Astrocyte (in vitro differentiated cells and primary cell): ENCODE results near the gene DSCAM. TPM values are rescaled to one million over a fixed set of nuclear protein-coding genes. Genes with fewer than 3 reads are reported as not detected.

ENCODE experiments used
- DNase-seq: peaks from one replicate; pipeline ENCODE4 v3.0.0-alpha.2; 2010; ENCODE audit warnings: low read depth
- FAIRE-seq: peaks from 2 replicates; lab custom pipeline; 2011; peaks lifted over from hg19 to GRCh38; lab: Jason Lieb, UNC
- H2AFZ ChIP-seq: 2 replicates; pipeline ENCODE4 v1.6.0; 2012; ENCODE audit warnings: low read depth, low read length, inconsistent platforms
- H3K27ac ChIP-seq: 2 replicates; pipeline ENCODE4 v1.5.1; 2011; ENCODE audit warnings: low read depth, low read length, inconsistent platforms
- H3K27me3 ChIP-seq: 2 replicates; pipeline ENCODE4 v1.6.0; 2011; ENCODE audit warnings: low read length, inconsistent platforms; ENCODE audit not compliant: insufficient read depth
- H3K36me3 ChIP-seq: 2 replicates; pipeline ENCODE4 v1.5.1; 2011; ENCODE audit warnings: low read length, inconsistent platforms; ENCODE audit not compliant: insufficient read depth
- H3K4me1 ChIP-seq: 2 replicates; pipeline ENCODE4 v1.5.1; 2011; ENCODE audit warnings: low read length, inconsistent platforms; ENCODE audit not compliant: insufficient read depth
- H3K4me2 ChIP-seq: 2 replicates; pipeline ENCODE4 v1.6.0; 2012; ENCODE audit warnings: low read length, inconsistent platforms
- H3K4me3 ChIP-seq: 2 replicates; pipeline ENCODE4 v1.5.1; 2011; ENCODE audit warnings: low read depth, mild to moderate bottlenecking, low read length, inconsistent platforms; ENCODE audit not compliant: insufficient read depth
- H3K79me2 ChIP-seq: 2 replicates; pipeline ENCODE4 v1.6.0; 2012; ENCODE audit warnings: mild to moderate bottlenecking, low read length, inconsistent platforms; ENCODE audit not compliant: insufficient read depth
- H3K9ac ChIP-seq: 2 replicates; pipeline ENCODE4 v1.6.0; 2012; ENCODE audit warnings: mild to moderate bottlenecking, low read length, inconsistent platforms
- H3K9me3 ChIP-seq: 2 replicates; pipeline ENCODE4 v1.5.1; 2012; ENCODE audit warnings: low read depth, mild to moderate bottlenecking, low read length, inconsistent platforms; ENCODE audit not compliant: insufficient read depth
- H4K20me1 ChIP-seq: 2 replicates; pipeline ENCODE4 v1.6.0; 2012; ENCODE audit warnings: low read length, inconsistent platforms; ENCODE audit not compliant: insufficient read depth
- H3K27ac Mint-ChIP-seq: one replicate; pipeline ENCODE4 v1.8.0; 2021; ENCODE audit warnings: mild to moderate bottlenecking, mixed read lengths; ENCODE audit not compliant: unreplicated experiment
- H3K27me3 Mint-ChIP-seq: one replicate; pipeline ENCODE4 v1.8.0; 2021; ENCODE audit warnings: low read depth, mixed read lengths; ENCODE audit not compliant: unreplicated experiment
- H3K36me3 Mint-ChIP-seq: one replicate; pipeline ENCODE4 v1.8.0; 2021; ENCODE audit warnings: low read depth, mixed read lengths; ENCODE audit not compliant: unreplicated experiment
- H3K4me1 Mint-ChIP-seq: one replicate; pipeline ENCODE4 v1.8.0; 2021; ENCODE audit warnings: low read depth, mixed read lengths; ENCODE audit not compliant: unreplicated experiment
- H3K4me3 Mint-ChIP-seq: one replicate; pipeline ENCODE4 v1.8.0; 2021; ENCODE audit warnings: mild to moderate bottlenecking, moderate library complexity, mixed read lengths; ENCODE audit not compliant: unreplicated experiment
- H3K9me3 Mint-ChIP-seq: one replicate; pipeline ENCODE4 v1.8.0; 2021; ENCODE audit warnings: mild to moderate bottlenecking, mixed read lengths; ENCODE audit not compliant: unreplicated experiment
- CTCF ChIP-seq: IDR thresholded peaks from 2 replicates; pipeline ENCODE4 v1.5.1; 2011; ENCODE audit warnings: low read depth, mild to moderate bottlenecking, inconsistent platforms, low read length, moderate library complexity; ENCODE audit not compliant: insufficient read depth
- EZH2 ChIP-seq: IDR thresholded peaks from 2 replicates; pipeline ENCODE4 v1.6.1; 2012; ENCODE audit warnings: mild to moderate bottlenecking, low read length, inconsistent platforms; ENCODE audit not compliant: insufficient read depth
- total RNA-seq: library from RNA; stranded (reverse); gene quantifications from 2 replicates; pipeline ENCODE4 v1.2.1, GENCODE V29; 2021

Gene DSCAM
- total RNA-seq, 1 donor from 2014 or later: 0.18 TPM

- Histone ChIP-seq H3K79me2 (no peaks in the 10 kb centered on the region), H3K36me3 (no peaks in the 10 kb centered on the region), H4K20me1 (no peaks in the 10 kb centered on the region), H3K4me3 (no peak overlapping the region), H2AFZ (no peak overlapping the region), H3K4me2 (no peak overlapping the region), H3K4me1 (no peaks in the 10 kb centered on the region), H3K27ac (no peak overlapping the region), H3K9ac (no peak overlapping the region), H3K27me3 (no peaks in the 10 kb centered on the region), H3K9me3 (no peaks in the 10 kb centered on the region)
- no peaks in the 10 kb centered on the region for H3K4me1 Mint-ChIP-seq
- no peak overlapping the region for H3K27ac Mint-ChIP-seq
- H3K4me3 Mint-ChIP-seq: no peak overlapping the region
- FAIRE-seq (no peak), DNase-seq (no peak)
- peaks cover 4% of the 10 kb centered on the region for H3K9me3 Mint-ChIP-seq
- TF ChIP-seq EZH2 (no peak), CTCF (no peak)
- H3K36me3 Mint-ChIP-seq: no peaks in the 10 kb centered on the region
- H3K27me3 Mint-ChIP-seq: no peaks in the 10 kb centered on the region
Observed at GRCh38 chr21:40351006-40351405, 496.0 kb downstream of the DSCAM start.

- no peaks in the 10 kb centered on the region for H3K27me3 ChIP-seq
- no peak for TF ChIP-seq CTCF
- TF ChIP-seq EZH2: no peak
- no peaks in the 10 kb centered on the region for H3K27me3 Mint-ChIP-seq
- no peak overlapping the region for H3K4me3 Mint-ChIP-seq
- peaks cover 2% of the 10 kb centered on the region for H3K9me3 Mint-ChIP-seq
- H2AFZ ChIP-seq: no peak overlapping the region
- no peak overlapping the region for H3K4me3 ChIP-seq
- no peaks in the 10 kb centered on the region for H3K36me3 ChIP-seq
- H3K9ac ChIP-seq: no peak overlapping the region
- no peaks in the 10 kb centered on the region for H3K9me3 ChIP-seq
- no peaks in the 10 kb centered on the region for H3K79me2 ChIP-seq
- no peak overlapping the region for H3K27ac Mint-ChIP-seq
- no peaks in the 10 kb centered on the region for H4K20me1 ChIP-seq
- H3K4me1 ChIP-seq: no peaks in the 10 kb centered on the region
- FAIRE-seq (no peak), DNase-seq (no peak)
- no peaks in the 10 kb centered on the region for H3K4me1 Mint-ChIP-seq
- H3K36me3 Mint-ChIP-seq: no peaks in the 10 kb centered on the region
- H3K4me2 ChIP-seq: no peak overlapping the region
- H3K27ac ChIP-seq: no peak overlapping the region
Observed at GRCh38 chr21:40349591-40349990, 497.4 kb downstream of the DSCAM start.

- H3K4me2 ChIP-seq: no peak overlapping the region
- H3K27ac ChIP-seq: no peak overlapping the region
- FAIRE-seq (no peak), DNase-seq (no peak)
- H2AFZ ChIP-seq: no peak overlapping the region
- no peaks in the 10 kb centered on the region for H3K4me1 ChIP-seq
- H3K4me3 ChIP-seq: no peak overlapping the region
- no peak overlapping the region for H3K9ac ChIP-seq
- H3K36me3 Mint-ChIP-seq: no peaks in the 10 kb centered on the region
- H3K36me3 ChIP-seq: no peaks in the 10 kb centered on the region
- TF ChIP-seq EZH2 (no peak), CTCF (no peak)
- H4K20me1 ChIP-seq: no peaks in the 10 kb centered on the region
- no peaks in the 10 kb centered on the region for H3K4me1 Mint-ChIP-seq
- H3K27me3 Mint-ChIP-seq: no peaks in the 10 kb centered on the region
- peaks cover 2% of the 10 kb centered on the region for H3K9me3 Mint-ChIP-seq
- H3K4me3 Mint-ChIP-seq: no peak overlapping the region
- no peaks in the 10 kb centered on the region for H3K9me3 ChIP-seq
- no peaks in the 10 kb centered on the region for H3K79me2 ChIP-seq
- no peak overlapping the region for H3K27ac Mint-ChIP-seq
- H3K27me3 ChIP-seq: no peaks in the 10 kb centered on the region
Observed at GRCh38 chr21:40345711-40346321, 501.1 kb downstream of the DSCAM start.
